HL-60 (cell line): ENCODE results near the gene SFMBT1.

ENCODE experiments used
- CTCF ChIP-seq: IDR thresholded peaks from one replicate; pipeline ENCODE4 v1.5.1; 2011; ENCODE audit warnings: low read length, control low read depth, inconsistent platforms; ENCODE audit not compliant: insufficient read depth
- SPI1 ChIP-seq: IDR thresholded peaks from 2 replicates; pipeline ENCODE4 v1.6.1; 2012; ENCODE audit warnings: low read depth, mild to moderate bottlenecking, borderline replicate concordance

DNA sequence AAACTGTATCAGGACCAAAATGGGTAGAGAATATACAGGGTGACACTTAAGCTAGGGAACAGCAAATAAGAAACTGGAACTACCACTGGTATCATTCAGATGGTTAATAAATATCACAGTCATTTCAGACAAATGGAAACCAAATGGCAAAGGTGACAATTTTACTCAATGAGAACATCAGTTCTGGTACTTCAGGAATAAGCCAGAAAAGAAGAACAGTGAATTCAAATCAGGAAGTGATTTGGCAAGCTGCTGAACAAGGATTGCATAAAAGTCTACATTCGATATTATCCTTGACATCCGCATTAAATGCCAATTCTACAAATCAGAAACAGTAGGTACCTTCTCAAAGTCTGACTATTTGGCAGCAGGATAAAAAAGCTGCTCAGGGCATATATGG is 125.0 kb downstream of the SFMBT1 start:
- TF ChIP-seq CTCF = no peak
- peak; percentile 65 for TF ChIP-seq SPI1
